GM21360 (cell line): ENCODE results near the gene AFF3.

Experiments
- ATAC-seq: cut with Tn5 transposase; IDR thresholded peaks from one replicate; pipeline ENCODE4 v1.9.1; 2021; ENCODE audit warnings: mild to moderate bottlenecking, moderate library complexity; ENCODE audit not compliant: unreplicated experiment

The AFF3 gene

GRCh38 chr2:99899058-99899855 is 243.1 kb downstream of the AFF3 start:
- ATAC-seq = no peak

GRCh38 chr2:99898336-99899048 is 243.9 kb downstream of the AFF3 start:
- no peak for ATAC-seq

- no peak for ATAC-seq
Observed at GRCh38 chr2:99891428-99891780, 251.0 kb downstream of the AFF3 start.

GRCh38 chr2:99890568-99891427 is 251.6 kb downstream of the AFF3 start:
- ATAC-seq = no peak

GRCh38 chr2:99888617-99889016 is 253.8 kb downstream of the AFF3 start:
- ATAC-seq = no peak

- ATAC-seq = no peak
Observed at GRCh38 chr2:99886418-99886817, 256.0 kb downstream of the AFF3 start.

GRCh38 chr2:99883358-99883757 is 259.0 kb downstream of the AFF3 start:
- ATAC-seq = no peak

- no peak for ATAC-seq
Observed at GRCh38 chr2:99881901-99882591, 260.3 kb downstream of the AFF3 start.

- ATAC-seq = no peak
Observed at GRCh38 chr2:99880964-99881294, 261.5 kb downstream of the AFF3 start.

GRCh38 chr2:99880148-99880963 is 262.0 kb downstream of the AFF3 start:
- no peak for ATAC-seq

GRCh38 chr2:99879481-99879880 is 262.9 kb downstream of the AFF3 start:
- ATAC-seq = no peak

GRCh38 chr2:99878581-99879350 is 263.6 kb downstream of the AFF3 start:
- ATAC-seq = no peak

GRCh38 chr2:99877963-99878362 is 264.4 kb downstream of the AFF3 start:
- no peak for ATAC-seq

GRCh38 chr2:99876956-99877355 is 265.4 kb downstream of the AFF3 start:
- ATAC-seq = no peak

- ATAC-seq = no peak
Observed at GRCh38 chr2:99875627-99876201, 266.7 kb downstream of the AFF3 start.

- ATAC-seq = no peak
Observed at GRCh38 chr2:99868260-99868659, 274.1 kb downstream of the AFF3 start.

- ATAC-seq = no peak
Observed at GRCh38 chr2:99867770-99868169, 274.6 kb downstream of the AFF3 start.

- ATAC-seq = no peak
Observed at GRCh38 chr2:99865818-99866676, 276.3 kb downstream of the AFF3 start.
